HepG2 (cell line): ENCODE data around the gene AKT3. TPM values are rescaled to one million over a fixed set of nuclear protein-coding genes. Genes with fewer than 3 reads are reported as not detected.

Experiments used
- ATAC-seq: fragments of 200-7000 bp; cut with Tn5 transposase; 3 replicates; pipeline ENCODE4 v1.9.1; 2020; ENCODE audit warnings: mild to moderate bottlenecking, moderate library complexity
- BruUV-seq: library from RNA; stranded (reverse); fragments of 400-500 nt; replicated peaks from 2 replicates; lab custom pipeline; 2021; lab: Mats Ljungman, UMichigan
- CTCF ChIA-PET: fragments of 300-600 bp; formaldehyde crosslinking; extraction: SDS; loops from one replicate; lab custom pipeline; 2021; ENCODE audit warnings: low total read pairs, inconsistent platforms, low intra/inter-chr PET ratio; lab: Yijun Ruan, JAX
- POLR2A ChIA-PET: fragments of 350-600 bp; sonication (Branson Sonifier 250); formaldehyde crosslinking; loops from one replicate; lab custom pipeline; 2020; ENCODE audit warnings: antibody characterized with exemption, inconsistent platforms; lab: Yijun Ruan, JAX
- DNase-seq: peaks from one replicate; pipeline ENCODE4 v3.0.0-alpha.2; 2015; ENCODE audit warnings: low spot score
- FAIRE-seq: peaks from 3 replicates; lab custom pipeline; 2011; peaks lifted over from hg19 to GRCh38; lab: Jason Lieb, UNC
- H2AFZ ChIP-seq: one replicate; pipeline ENCODE4 v1.6.1; 2011; ENCODE audit warnings: low read length, inconsistent platforms
- H3K27ac ChIP-seq: fragments of 300-600 bp; 3 replicates; pipeline ENCODE4 v1.8.0; 2011; ENCODE audit warnings: mixed run types, mild to moderate bottlenecking, mixed read lengths, low read length, inconsistent platforms; ENCODE audit not compliant: insufficient read depth; ENCODE audit errors: extremely low read length
- H3K27me3 ChIP-seq, 2 experiments: fragments of 200-600 bp in 1 of 2; 2 replicates in 1 of 2; 3 replicates in 1 of 2; pipeline versions ENCODE4 v1.6.0 to v1.8.0; 2011; ENCODE audit warnings: low read length in 2 of 2, mild to moderate bottlenecking in 2 of 2, moderate library complexity in 2 of 2, inconsistent platforms in 1 of 2; ENCODE audit not compliant: insufficient read depth in 2 of 2, control insufficient read depth in 1 of 2
- H3K36me3 ChIP-seq, 2 experiments: fragments of 200-600 bp in 1 of 2; replicated peaks in 1 of 2; 2 replicates in 1 of 2; 3 replicates in 1 of 2; pipeline versions ENCODE4 v1.5.1 to v1.8.0; 2011; ENCODE audit warnings: low read length in 2 of 2, inconsistent platforms in 1 of 2; ENCODE audit not compliant: insufficient read depth in 2 of 2, control insufficient read depth in 1 of 2
- H3K4me1 ChIP-seq: 2 replicates; pipeline ENCODE4 v1.5.1; 2012; ENCODE audit warnings: low read length, inconsistent platforms; ENCODE audit not compliant: insufficient read depth
- H3K4me2 ChIP-seq: 2 replicates; pipeline ENCODE4 v1.6.0; 2011; ENCODE audit warnings: low read depth, low read length, inconsistent platforms
- H3K4me3 ChIP-seq, 3 experiments: fragments of 200-600 bp in 1 of 3; sonication (generic), shearing (Covaris generic) in 1 of 3; replicated peaks in 1 of 3; 2 replicates each; pipeline ENCODE4 v1.5.1; 2011 to 2016; ENCODE audit warnings: low read length in 3 of 3, inconsistent platforms in 2 of 3, low read depth in 2 of 3, mild to moderate bottlenecking in 2 of 3, control low read depth in 1 of 3, mixed read lengths in 1 of 3; ENCODE audit not compliant: insufficient read depth in 1 of 3
- H3K79me2 ChIP-seq: one replicate; pipeline ENCODE4 v1.6.1; 2011; ENCODE audit warnings: low read length, inconsistent platforms; ENCODE audit not compliant: insufficient read depth
- H3K9ac ChIP-seq: 2 replicates; pipeline ENCODE4 v1.6.0; 2011; ENCODE audit warnings: mild to moderate bottlenecking, low read depth, low read length, inconsistent platforms; ENCODE audit not compliant: insufficient read depth
- H3K9me3 ChIP-seq: 2 replicates; pipeline ENCODE4 v1.5.1; 2012; ENCODE audit warnings: mild to moderate bottlenecking, low read length
- H4K20me1 ChIP-seq: 2 replicates; pipeline ENCODE4 v1.6.0; 2011; ENCODE audit warnings: inconsistent platforms, mild to moderate bottlenecking, low read length, moderate library complexity; ENCODE audit not compliant: insufficient read depth
- IRX3 ChIP-seq: sonication (generic); formaldehyde crosslinking; IDR thresholded peaks from 2 replicates; pipeline ENCODE4 v1.8.1; 2023; ENCODE audit warnings: mild to moderate bottlenecking, low read depth, missing genetic modification reagents, borderline replicate concordance
- KAT2B ChIP-seq: fragments of 150-350 bp; IDR thresholded peaks from 2 replicates; pipeline ENCODE4 v1.6.1; 2014; ENCODE audit warnings: low read depth, low read length, borderline replicate concordance
- KMT2B ChIP-seq: IDR thresholded peaks from 2 replicates; pipeline ENCODE4 v1.6.1; 2016; ENCODE audit warnings: missing genetic modification reagents, missing compliant biosample characterization
- MBD4 ChIP-seq: IDR thresholded peaks from 2 replicates; pipeline ENCODE4 v1.6.1; 2012; ENCODE audit warnings: low read length, inconsistent platforms, borderline replicate concordance
- NFATC3 ChIP-seq: sonication (generic); formaldehyde crosslinking; IDR thresholded peaks from 2 replicates; pipeline ENCODE4 v1.5.1; 2020; ENCODE audit warnings: mild to moderate bottlenecking, missing genetic modification reagents
- NFE2 ChIP-seq: sonication (generic); formaldehyde crosslinking; IDR thresholded peaks from 2 replicates; pipeline ENCODE4 v1.4.0; 2020; ENCODE audit warnings: missing genetic modification reagents
- SP2 ChIP-seq: sonication (generic); formaldehyde crosslinking; IDR thresholded peaks from 2 replicates; pipeline ENCODE4 v1.5.1; 2020; ENCODE audit warnings: mild to moderate bottlenecking, missing genetic modification reagents
- U2AF1 ChIP-seq: fragments of 200-400 bp; formaldehyde crosslinking; optimal IDR thresholded peaks from 2 replicates; pipeline ENCODE3; 2017; ENCODE audit warnings: mild to moderate bottlenecking, low read depth, low read length
- ZKSCAN8 ChIP-seq: IDR thresholded peaks from 2 replicates; pipeline ENCODE4 v1.6.1; 2016; ENCODE audit warnings: borderline replicate concordance, missing genetic modification reagents, missing compliant biosample characterization
- ZNF333 ChIP-seq: sonication (generic); formaldehyde crosslinking; IDR thresholded peaks from 2 replicates; pipeline ENCODE4 v1.4.0; 2020; ENCODE audit warnings: mild to moderate bottlenecking, missing genetic modification reagents, borderline replicate concordance
- WGBS: methylation state at CpG from one replicate; pipeline ENCODE4 v1.1.6; 2017; ENCODE audit warnings: low lambda C conversion rate; 5-methylcytosine and 5-hydroxymethylcytosine counted together
- in situ Hi-C: cut with HindIII; loops from 2 replicates; pipeline ENCODE4 v1.10.0; 2017; ENCODE audit warnings: low pct_unique_long_range_greater_than_20kb; ENCODE audit not compliant: extremely low pct_ligation_motif_present
- intact Hi-C: fragments of 100-400 bp; cut with micrococcal nuclease; formaldehyde crosslinking; loops from one replicate; pipeline ENCODE4 v1.10.0; 2022; ENCODE audit not compliant: unreplicated experiment
- polyA plus RNA-seq, 8 experiments: library from polyadenylated mRNA; depleted of rRNA in 3 of 8; stranded (reverse) in 7 of 8; unstranded in 1 of 8; fragments of >200 nt; fragmentation: Illumina TruSeq in 4 of 8; extraction: Trizol in 4 of 8; gene quantifications; 2 replicates each; pipeline versions ENCODE4 v1.2.1 to v1.2.3, GENCODE V29; 2011 to 2016; ENCODE audit warnings: low read depth in 4 of 8, missing spikeins in 1 of 8, mixed read lengths in 1 of 8; ENCODE audit not compliant: insufficient read depth in 1 of 8
- total RNA-seq, 5 experiments: library from RNA; depleted of rRNA; stranded (reverse); fragments of >200 nt; fragmentation: Illumina TruSeq; extraction: Trizol; gene quantifications; 2 replicates each; pipeline ENCODE4 v1.2.3, GENCODE V29; 2016; ENCODE audit warnings: low read depth in 1 of 5
- TF ChIP-seq, protein P1 (sequence below): IDR thresholded peaks from 2 replicates; pipeline ENCODE4 v1.6.1; 2016; ENCODE audit warnings: mild to moderate bottlenecking, missing biosample characterization, missing genetic modification reagents
- TF ChIP-seq, protein P2 (sequence below): sonication (generic); formaldehyde crosslinking; IDR thresholded peaks from 2 replicates; pipeline ENCODE4 v1.4.0; 2020; ENCODE audit warnings: missing genetic modification reagents, borderline replicate concordance
- TF ChIP-seq, protein P3 (sequence below): sonication (generic); formaldehyde crosslinking; IDR thresholded peaks from 2 replicates; pipeline ENCODE4 v1.4.0; 2020; ENCODE audit warnings: missing genetic modification reagents
- TF ChIP-seq, protein P4 (sequence below): IDR thresholded peaks from 2 replicates; pipeline ENCODE4 v1.6.1; 2012; ENCODE audit warnings: low read length, improper control_type of control experiment

The AKT3 gene
- total and polyA plus RNA-seq, 2 of the 13 experiments (the other 11 are each of a cell fraction or from before 2014, with no cell fraction given), result 0.07 TPM

DNA sequence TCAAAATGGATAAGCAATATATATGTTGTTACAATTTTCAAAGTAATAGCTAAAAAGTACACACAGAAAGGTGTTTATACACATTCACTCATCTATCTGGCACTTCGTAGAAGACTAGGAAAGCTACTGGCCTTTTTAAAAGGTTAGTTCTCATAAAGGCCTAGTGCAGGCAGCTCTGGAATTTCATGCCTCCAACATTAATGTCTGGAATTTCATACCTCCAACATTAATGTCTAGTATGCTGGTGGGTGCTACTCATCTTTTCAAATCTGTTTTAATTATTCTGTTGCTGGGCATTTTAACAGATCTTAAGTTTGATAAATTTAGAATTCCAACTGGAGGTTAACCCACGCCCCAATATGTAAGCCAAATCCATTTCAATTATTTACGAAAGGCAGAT lies 124.2 kb downstream of the AKT3 start:
- Histone ChIP-seq H2AFZ (no peak overlapping the region), H3K27ac (no peak overlapping the region), H4K20me1 (no peaks in the 10 kb centered on the region), H3K4me2 (no peak overlapping the region), H3K27me3 (no peaks in the 10 kb centered on the region), H3K9ac (no peak overlapping the region), H3K79me2 (no peaks in the 10 kb centered on the region), H3K4me1 (no peaks in the 10 kb centered on the region), H3K36me3 (no peaks in the 10 kb centered on the region), H3K4me3 (no peak overlapping the region), H3K9me3 (no peaks in the 10 kb centered on the region)
- POLR2A ChIA-PET, result no interaction called here
- no TSS peak for BruUV-seq
- DNase-seq (no peak), ATAC-seq (no peak), FAIRE-seq (no peak)
- WGBS, result 29% methylated on average over 3 of the region's 3 CpGs
- CTCF ChIA-PET, result no interaction called here
- intact Hi-C loops, result no loop called here
- in situ Hi-C loops, result no loop called here
- TF ChIP-seq IRX3 (CRISPR knock-in tag) (no peak), ZKSCAN8 (CRISPR knock-in tag) (no peak), KMT2B (CRISPR knock-in tag) (no peak), ZNF333 (no peak), SP2 (CRISPR knock-in tag) (no peak), MBD4 (no peak), U2AF1 (no peak), NFE2 (CRISPR knock-in tag) (no peak), NFATC3 (no peak), KAT2B (no peak)
- TF ChIP-seq, protein P1, sequence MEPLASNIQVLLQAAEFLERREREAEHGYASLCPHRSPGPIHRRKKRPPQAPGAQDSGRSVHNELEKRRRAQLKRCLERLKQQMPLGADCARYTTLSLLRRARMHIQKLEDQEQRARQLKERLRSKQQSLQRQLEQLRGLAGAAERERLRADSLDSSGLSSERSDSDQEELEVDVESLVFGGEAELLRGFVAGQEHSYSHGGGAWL (CRISPR knock-in tag), result no peak
- TF ChIP-seq, protein P2, sequence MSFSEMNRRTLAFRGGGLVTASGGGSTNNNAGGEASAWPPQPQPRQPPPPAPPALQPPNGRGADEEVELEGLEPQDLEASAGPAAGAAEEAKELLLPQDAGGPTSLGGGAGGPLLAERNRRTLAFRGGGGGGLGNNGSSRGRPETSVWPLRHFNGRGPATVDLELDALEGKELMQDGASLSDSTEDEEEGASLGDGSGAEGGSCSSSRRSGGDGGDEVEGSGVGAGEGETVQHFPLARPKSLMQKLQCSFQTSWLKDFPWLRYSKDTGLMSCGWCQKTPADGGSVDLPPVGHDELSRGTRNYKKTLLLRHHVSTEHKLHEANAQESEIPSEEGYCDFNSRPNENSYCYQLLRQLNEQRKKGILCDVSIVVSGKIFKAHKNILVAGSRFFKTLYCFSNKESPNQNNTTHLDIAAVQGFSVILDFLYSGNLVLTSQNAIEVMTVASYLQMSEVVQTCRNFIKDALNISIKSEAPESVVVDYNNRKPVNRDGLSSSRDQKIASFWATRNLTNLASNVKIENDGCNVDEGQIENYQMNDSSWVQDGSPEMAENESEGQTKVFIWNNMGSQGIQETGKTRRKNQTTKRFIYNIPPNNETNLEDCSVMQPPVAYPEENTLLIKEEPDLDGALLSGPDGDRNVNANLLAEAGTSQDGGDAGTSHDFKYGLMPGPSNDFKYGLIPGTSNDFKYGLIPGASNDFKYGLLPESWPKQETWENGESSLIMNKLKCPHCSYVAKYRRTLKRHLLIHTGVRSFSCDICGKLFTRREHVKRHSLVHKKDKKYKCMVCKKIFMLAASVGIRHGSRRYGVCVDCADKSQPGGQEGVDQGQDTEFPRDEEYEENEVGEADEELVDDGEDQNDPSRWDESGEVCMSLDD (CRISPR knock-in tag), result no peak
- TF ChIP-seq, protein P3, sequence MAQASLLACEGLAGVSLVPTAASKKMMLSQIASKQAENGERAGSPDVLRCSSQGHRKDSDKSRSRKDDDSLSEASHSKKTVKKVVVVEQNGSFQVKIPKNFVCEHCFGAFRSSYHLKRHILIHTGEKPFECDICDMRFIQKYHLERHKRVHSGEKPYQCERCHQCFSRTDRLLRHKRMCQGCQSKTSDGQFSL (CRISPR knock-in tag), result no peak
- TF ChIP-seq, protein P4, sequence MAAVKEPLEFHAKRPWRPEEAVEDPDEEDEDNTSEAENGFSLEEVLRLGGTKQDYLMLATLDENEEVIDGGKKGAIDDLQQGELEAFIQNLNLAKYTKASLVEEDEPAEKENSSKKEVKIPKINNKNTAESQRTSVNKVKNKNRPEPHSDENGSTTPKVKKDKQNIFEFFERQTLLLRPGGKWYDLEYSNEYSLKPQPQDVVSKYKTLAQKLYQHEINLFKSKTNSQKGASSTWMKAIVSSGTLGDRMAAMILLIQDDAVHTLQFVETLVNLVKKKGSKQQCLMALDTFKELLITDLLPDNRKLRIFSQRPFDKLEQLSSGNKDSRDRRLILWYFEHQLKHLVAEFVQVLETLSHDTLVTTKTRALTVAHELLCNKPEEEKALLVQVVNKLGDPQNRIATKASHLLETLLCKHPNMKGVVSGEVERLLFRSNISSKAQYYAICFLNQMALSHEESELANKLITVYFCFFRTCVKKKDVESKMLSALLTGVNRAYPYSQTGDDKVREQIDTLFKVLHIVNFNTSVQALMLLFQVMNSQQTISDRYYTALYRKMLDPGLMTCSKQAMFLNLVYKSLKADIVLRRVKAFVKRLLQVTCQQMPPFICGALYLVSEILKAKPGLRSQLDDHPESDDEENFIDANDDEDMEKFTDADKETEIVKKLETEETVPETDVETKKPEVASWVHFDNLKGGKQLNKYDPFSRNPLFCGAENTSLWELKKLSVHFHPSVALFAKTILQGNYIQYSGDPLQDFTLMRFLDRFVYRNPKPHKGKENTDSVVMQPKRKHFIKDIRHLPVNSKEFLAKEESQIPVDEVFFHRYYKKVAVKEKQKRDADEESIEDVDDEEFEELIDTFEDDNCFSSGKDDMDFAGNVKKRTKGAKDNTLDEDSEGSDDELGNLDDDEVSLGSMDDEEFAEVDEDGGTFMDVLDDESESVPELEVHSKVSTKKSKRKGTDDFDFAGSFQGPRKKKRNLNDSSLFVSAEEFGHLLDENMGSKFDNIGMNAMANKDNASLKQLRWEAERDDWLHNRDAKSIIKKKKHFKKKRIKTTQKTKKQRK, result no peak
